HFF-Myc (cell line): ENCODE data around the gene VPS37C.

Source experiments
- DNase-seq: peaks from one replicate; pipeline ENCODE4 v3.0.0-alpha.2; 2011; ENCODE audit warnings: low read depth; ENCODE audit errors: extremely low read depth
- H3K4me3 ChIP-seq: replicated peaks from 2 replicates; pipeline ENCODE4 v1.5.1; 2011; ENCODE audit warnings: low read depth, mild to moderate bottlenecking, control low read depth, low read length
- CTCF ChIP-seq: IDR thresholded peaks from 2 replicates; pipeline ENCODE4 v1.5.1; 2012; ENCODE audit warnings: mild to moderate bottlenecking, low read depth, low read length, control low read depth; ENCODE audit errors: missing control alignments

Gene VPS37C

GRCh38 chr11:61152816-61153592 is 8.2 kb downstream of the VPS37C start:
- TF ChIP-seq CTCF: no peak
- no peak overlapping the region for H3K4me3 ChIP-seq
- no peak for DNase-seq

GRCh38 chr11:61151545-61152252 is 9.5 kb downstream of the VPS37C start:
- no peak for TF ChIP-seq CTCF

GRCh38 chr11:61150706-61151544 is 10.3 kb downstream of the VPS37C start:
- no peak for TF ChIP-seq CTCF
- H3K4me3 ChIP-seq: no peak overlapping the region
- DNase-seq: no peak

More at GRCh38 chr11:61151545-61152252, 9.5 kb downstream of the VPS37C start:
- DNase-seq: no peak
- no peak overlapping the region for H3K4me3 ChIP-seq

GRCh38 chr11:61149624-61150615 is 11.3 kb downstream of the VPS37C start:
- TF ChIP-seq CTCF: no peak
- no peak overlapping the region for H3K4me3 ChIP-seq
- DNase-seq: no peak

GRCh38 chr11:61147791-61148620 is 13.2 kb downstream of the VPS37C start:
- no peak for DNase-seq
- no peak for TF ChIP-seq CTCF
- H3K4me3 ChIP-seq: no peak overlapping the region
